Measurements from ENCODE around the gene RAD18.

Gene RAD18

DNA sequence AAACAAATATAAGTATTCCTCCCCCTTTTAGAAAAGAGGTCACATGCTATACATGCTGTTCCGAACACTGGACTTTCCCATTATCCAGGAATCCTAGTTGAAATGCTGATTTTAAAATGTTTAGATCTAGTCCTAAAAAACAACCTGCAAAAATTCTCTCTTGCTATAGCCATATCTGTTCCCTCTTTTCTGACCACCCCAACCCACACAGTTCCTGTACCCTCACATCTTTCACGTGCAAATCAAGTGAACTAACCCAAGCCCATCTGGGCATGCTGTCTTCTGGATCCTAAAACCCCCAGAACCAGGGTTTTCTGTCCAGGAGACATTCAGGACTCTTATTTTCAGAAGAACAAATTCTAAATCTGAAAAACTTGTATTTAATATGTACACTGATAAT, 67.4 kb downstream of the RAD18 start:
- DNase-seq, result no peak

DNA sequence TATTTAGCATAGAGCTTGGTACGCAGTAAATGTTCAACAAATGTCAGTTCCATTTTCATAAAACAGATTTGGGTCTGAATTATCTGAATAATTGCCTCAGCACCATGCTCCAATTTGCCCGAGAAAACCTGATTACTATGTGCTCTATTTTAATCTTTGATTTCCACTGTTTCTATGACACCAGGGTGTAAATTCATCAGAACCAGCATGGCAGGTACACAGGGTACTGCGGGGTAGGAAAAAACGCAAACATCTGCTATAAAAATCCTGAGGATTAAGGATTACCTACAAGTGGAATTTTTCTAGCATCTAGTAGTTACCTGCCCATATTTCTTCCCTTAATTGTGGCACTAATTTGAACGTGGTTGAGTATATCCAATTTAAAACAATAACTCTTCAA, 70.3 kb downstream of the RAD18 start:
- no peak for DNase-seq

DNA sequence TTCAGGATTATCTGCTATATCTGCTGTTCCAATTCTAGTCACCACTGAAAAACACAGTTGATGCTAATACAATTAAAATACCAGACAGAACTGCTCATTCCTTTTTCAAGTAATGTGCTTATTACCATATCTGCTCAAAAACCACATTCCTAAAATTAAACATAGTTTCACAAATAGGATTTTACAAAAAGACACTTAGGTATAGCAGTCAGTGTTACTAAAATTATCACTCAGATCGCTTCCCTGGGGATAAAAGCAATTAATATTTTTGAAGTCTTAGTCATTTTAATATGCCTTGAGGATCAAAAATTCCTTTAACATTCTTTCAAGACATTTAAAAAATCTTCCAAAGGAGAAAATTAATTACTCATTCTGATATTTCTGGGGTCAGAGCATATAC, 71.5 kb downstream of the RAD18 start:
- DNase-seq, result no peak

DNA sequence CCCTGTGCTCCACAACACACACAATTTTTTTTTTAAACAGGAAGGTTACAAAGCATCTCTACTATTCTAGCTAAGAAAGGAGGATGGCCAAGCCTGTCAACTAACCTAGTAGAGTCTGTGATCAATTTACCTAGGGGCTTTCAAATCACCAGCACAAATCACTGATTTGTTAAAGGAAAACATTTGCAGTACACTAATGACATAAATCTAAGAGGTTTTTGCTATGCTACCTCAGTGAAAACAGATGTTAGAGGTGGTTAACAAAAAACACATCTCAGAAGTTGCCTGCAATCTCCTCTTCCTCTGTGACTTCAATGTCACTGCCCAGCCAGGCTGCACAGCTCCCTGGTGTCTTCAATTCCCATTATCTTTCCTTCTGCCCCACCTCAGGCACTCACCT, 72.0 kb downstream of the RAD18 start:
- no peak for DNase-seq

DNA sequence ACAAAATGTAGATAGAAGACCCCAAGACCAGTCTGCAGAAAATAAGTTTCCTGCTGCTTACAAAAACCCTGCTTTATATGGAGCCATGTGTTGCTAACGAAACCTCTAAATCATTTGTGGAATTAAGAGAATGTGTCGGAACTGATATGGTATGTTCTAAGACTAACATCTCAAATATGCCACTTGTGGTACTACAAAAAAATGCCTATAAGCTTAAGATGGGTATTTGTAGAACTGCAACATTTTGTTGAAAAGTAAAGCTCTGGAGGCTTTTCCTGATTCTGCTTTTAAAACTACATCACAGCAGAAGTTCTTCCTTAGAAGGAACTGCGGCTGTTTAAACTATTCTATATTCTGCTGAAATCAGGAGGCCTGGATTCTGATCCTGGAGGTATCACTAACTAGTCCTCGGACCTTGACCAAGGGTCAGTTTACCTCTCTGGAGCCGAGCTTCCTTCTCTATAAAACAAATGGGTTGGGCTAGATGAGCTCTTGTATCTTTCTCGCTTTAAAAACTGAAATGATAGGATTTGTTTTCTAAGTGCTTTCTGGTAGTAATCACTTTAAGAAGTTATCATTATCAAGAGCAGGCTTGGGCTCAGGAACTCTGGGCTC, 74.9 kb downstream of the RAD18 start:
- no peak for DNase-seq

DNA sequence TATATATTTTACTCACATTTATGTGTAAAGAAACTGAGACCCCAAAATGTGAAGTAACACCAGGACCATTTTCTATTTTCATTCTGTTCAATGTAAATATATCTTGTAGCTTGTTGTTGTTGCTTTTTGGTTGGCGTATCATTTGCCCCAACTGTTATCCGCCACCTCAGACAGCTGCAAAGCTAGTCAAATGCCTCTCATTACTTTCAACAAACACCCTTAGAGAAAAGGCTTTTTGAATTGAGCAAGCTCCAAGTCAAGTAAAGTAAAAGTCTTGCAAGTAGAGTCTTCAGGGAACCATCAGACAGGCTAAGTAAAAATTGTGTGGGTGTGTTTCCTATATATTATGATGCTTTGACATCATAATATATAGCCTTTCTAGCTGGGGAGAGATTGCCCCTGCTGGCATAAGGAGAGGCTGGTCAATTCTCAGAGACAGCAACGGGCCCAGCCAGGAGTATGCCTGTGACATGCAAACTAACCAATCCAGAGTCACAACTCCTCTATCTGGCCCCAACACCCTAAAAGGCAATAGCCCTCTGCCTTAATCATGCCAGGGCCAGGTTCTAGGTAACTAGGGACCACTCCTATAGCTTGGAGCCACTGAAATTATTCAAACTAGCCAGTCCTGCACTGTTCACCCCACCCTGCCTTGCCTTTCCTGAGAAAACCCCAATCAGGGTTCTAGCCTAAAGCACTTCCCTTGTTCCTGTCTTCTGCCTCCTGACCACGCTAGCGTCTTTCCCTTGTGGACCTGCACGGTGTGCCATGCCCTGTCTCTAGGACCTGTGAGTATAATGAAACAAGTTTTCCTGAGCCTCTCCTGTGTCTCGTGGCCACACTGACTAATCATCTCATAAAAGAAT, 75.6 kb downstream of the RAD18 start:
- DNase-seq, result no peak

DNA sequence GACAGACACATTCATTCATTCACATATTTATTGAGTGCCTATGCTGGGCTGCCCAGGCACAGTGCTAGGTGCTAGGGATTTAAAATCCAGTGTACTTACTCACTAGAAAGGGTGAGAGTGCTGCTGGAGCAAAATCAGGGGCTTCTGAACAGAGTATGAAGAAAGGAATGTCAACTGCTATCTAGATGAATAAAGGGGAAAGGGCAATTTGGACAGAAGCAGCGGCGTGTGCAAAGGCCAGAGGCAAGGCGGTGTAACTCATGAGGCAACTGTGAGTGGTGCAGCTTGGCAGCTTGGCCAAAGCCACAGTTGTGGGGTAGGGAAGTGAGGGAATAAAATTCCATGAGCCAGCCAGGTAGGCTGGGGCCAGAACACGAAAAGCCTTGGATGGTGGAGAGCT, 76.7 kb downstream of the RAD18 start:
- no peak for DNase-seq

DNA sequence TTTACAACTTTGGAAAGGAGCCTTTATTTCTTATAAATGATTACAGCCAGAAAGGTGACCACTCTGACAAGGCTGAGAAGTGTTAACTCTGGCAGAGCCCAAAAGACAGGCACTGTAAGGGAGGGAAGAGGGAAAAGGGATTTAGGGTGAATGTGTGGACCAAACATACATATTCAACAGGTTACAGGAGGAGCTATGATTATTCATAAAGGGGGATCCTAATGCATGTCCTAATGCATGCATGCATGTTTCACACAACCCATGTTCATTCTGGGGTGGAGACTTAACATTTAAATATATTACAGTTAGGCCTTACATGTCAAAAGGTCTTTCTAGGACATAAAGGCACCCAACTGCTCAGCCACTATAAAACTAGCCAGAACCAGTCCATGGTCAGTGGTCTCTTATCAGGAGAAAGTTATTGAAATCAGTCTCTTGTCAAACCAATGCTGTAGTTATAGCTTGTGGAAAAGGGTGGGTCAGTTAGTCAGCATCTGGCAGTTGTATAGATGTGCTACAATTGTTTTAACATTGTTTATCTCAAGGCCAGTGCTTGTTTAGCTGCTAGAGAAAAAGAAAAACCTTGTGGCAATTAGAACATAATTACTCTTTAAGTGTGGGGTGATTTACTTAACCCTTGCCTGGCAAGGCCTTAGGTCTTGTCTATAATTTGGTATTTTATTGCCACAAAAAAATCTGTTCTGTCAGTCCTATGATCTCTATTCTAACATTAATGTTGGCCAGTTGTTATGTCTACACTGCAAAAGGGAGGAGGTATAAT, 77.5 kb downstream of the RAD18 start:
- no peak for DNase-seq

DNA sequence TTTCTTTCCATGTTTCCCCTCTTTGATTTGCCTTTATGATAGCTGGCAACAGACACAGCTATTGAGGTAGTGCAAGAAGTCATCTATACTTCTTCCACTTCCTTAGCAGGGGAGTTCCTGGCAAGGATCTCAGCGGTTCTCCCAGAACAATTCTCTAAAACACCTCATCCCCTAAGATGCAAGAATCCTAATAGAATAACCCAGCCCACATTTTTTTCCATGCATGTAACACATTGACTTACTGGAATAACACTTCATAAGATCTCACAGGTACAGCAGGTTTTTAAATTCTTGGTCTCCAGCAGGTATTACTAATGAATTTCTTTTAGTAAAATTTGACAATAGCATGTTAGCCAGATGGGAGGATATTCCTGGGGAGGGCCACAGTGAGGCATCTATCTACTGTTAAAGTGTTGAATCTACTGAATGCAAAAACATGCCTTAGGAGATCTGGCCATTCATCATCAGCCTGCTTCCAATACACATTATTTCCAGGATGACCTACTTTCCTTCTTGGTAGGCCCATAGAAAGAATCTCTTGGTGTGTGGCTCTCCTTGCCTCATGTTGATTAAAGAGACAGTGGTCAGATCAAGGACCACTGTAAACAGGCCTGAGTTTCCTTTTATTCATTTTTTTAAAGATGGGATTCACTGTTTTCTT, 78.5 kb downstream of the RAD18 start:
- DNase-seq, result no peak

DNA sequence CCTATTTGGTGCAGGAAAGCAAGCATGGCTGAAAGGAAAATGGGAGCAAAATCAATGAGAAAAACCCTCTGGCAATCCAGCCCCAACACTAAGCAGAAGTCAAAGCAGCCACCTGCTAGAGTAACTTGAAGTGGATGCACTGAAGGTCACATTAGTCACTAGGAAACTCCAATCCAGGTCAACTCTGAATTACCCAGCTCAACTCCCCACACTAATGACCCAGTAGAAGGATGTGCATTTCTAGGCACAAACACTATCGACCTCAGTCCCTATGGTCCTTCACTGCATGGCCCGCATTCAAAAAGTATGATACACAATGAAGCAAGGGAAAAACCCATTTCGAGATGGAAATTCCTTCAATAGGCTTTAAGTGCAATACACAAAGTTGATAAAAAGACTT, 80.6 kb downstream of the RAD18 start:
- no peak for DNase-seq

DNA sequence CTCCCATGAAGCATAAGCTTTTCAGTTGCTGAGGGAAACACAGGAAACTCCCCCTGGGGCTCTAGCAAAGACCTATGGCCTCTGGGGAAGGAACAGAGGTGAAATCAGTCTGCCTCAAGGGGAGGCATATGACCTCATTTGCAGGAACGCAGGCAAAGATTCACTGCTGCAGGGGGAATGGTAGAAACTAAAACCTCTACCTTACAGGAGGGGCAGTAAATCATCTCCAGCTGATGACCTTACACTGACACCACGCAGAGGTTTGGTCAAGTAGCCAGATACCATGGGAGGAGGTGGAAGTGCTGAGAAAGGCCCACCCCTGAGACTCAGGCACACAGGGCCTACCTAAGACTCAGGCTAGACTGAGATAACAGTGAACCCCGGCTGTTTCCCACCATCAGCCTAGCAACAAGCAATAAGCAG, 81.1 kb downstream of the RAD18 start:
- DNase-seq, result no peak

DNA sequence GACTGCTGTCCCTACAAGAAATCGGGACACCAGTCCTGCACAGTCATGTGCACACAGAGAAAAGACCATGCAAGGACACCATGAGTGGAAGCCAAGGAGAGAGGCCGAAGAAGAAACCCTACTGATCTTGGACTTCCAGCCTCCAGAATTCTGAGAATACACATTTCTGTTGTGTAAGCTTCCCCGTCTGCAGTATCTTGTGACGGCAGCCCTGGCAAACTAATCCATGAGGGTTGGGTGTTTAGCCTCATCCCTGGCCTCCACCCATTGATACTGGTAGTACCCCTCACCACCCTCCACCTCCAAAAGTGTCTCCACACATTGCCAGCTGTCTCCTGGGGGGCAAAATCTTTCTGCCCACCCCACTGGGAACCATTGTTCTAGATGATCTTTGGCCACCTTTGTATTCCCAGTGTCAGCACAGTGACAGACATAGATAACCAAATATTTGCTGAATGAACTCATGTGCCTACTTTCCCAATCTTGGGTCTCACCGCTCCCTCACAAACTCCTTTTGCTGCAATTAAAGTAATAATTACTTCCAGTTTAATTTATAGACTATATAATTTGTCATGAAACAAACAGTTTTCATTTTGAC, 83.8 kb downstream of the RAD18 start:
- DNase-seq, result no peak

DNA sequence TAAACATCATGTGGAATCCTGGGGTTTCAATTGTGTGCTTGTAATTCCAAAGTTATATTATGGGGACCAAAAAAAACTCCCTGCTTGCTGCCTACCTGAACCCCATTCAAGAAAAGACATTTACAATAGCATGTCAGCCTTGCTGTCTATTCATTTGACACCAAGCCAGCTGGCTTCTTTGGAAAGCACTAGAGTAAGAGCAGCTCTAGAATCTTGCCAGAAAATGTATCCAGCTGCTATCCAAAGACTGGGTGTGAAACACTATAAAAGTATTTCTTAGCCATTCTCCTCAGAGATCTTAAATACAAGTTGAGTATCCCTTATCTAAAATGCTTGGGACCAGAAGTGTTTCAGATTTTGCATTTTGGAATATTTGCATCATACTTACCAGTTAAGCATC, 87.4 kb downstream of the RAD18 start:
- DNase-seq, result no peak

DNA sequence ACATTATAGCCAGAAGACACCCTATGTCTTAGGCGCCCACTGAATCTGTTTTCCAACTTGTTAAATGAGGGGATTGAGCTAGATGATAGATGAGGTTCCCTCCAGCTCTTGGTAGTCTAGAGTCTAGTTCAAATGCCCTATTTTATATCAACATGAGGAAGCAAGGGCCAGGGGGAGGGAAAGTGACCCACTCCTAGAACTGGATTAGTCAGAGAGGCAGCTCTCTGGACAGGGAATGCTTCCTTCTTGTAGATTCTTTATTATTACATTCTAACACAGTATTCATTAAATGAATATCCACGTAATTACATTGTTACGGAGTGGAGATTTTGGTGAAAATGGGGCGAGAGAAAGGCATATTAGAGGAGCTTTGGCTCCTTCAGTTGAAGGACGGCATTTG, 89.5 kb downstream of the RAD18 start:
- no peak for DNase-seq

DNA sequence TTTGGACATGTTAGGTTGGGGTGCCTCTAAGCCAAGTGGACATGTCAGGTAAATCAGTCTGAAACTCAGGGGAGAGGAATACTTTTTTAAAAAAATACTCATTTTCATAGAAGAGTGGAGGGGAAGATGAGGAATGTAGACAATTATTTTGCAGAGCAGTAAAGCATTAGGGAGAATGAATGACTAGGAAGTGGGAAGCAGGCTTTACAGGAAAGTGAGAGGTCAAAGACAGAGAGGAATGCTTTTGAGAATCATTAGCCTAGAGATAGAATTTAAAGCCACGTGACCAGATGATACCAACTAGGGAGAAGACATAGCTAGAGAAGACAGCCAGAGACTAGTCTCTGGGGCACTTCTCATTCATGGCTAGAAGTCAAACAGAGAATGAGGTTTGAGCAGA, 91.0 kb downstream of the RAD18 start:
- DNase-seq, result no peak

DNA sequence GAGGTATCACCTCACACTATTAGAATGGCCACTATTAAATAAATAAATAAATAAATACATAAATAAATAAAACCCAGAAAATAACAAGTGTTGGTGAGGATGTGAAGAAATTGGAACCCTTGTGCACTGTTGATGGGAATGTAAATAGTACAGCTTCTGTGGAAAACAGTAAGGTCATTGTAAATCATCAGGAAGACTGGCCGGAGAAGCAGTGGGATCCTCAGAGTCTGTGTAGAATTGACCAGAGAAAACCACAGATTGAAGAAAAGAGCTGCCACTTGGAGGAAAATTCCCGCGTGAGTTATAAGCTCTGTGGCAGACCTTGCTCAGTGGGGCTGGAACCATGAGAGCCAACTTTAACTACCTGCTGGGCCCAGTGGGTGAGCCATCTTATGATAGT, 92.0 kb downstream of the RAD18 start:
- DNase-seq, result no peak

DNA sequence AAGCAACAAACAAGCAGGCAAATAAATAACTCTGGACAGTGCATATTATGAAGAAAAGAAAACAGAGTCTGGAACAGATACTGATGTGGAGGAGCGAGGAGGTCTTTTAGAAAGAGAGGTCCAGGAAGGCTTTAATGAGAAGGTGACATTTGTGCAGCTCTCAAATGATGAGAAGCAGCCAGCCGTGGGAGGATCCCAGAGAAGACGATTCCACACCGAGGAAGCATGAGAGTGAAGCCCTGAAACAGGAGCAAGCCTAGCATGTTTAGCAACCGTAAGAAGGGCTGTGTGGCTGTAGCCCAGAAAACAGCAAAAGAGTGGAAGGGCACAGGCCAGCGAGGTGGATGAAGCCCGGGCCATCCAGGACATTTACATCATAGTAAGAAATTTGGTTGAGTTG, 93.1 kb downstream of the RAD18 start:
- no peak for DNase-seq

DNA sequence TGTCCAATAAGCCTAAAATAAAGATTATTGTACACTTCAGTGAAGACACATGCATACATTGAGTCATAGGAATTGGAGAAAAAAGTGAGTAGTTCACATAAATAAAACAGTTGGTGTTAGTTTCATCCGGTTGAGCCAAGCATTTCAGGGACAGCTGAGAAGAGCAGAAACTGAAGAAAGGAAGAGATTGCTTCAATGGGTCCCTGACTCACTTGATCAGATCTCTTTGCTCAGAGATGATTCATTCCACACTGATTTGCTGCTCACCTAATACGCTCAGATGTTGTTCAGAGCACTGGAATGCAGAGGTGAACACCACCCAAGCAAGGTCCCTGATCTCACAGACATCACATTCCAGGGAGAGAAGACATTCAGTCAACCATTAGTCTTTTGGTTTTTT, 93.7 kb downstream of the RAD18 start:
- DNase-seq, result no peak

DNA sequence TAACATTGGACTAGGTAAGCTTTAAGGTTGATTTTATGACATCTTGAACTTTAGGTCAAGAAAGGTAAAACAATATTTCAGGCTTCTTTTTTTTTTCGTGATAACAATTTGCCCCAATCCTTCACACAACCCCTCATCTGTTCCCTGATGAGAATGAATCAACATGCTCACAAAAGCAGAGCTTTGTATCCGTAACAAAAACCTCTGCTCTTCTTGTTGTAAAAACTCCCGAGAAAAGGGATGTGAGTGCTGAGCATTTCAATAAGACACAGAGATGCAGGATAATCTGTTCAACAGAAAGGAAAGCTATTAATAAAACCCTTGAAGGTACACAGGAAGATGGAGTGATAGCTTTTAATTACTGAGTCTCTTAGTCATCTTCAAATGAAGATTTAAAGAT, 94.3 kb downstream of the RAD18 start:
- no peak for DNase-seq

DNA sequence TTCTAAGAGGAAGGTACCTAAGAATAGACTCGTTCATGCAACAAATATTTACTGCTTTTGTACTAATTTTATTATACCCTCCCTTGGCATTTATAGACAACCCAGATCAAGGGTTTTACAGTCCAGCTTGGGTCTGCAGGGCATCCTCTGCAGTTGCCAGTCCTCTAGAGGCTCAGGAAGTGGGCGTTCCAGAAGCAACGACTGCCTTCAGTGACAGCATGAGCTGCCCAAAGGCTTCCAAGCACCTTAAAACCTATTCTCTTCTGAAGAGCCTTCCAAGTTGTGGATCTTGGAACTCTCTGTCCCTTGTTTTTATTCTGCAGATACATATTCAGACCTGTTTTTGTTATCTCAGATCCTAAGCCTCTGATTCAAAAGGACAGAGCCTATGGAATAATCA, 95.6 kb downstream of the RAD18 start:
- no peak for DNase-seq

DNA sequence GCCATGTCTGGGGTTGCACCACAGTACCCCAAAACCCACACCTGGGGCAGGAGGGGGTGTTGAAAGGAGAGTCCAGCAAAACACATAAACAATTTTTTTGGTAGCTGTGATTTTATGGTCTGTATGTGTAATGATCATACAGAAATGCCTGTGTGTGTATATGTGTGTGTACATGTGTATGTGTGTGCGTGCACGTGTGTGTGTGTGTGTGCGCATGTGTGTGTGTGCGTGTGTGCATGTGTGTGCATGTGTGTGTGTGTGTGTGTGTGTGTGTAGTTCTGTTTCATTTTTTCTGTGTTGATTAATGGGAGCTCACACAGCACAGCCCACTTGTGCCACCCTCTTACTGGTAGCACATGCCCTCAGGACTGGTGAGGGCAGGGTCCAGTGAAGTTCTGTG, 97.6 kb downstream of the RAD18 start:
- DNase-seq, result no peak

DNA sequence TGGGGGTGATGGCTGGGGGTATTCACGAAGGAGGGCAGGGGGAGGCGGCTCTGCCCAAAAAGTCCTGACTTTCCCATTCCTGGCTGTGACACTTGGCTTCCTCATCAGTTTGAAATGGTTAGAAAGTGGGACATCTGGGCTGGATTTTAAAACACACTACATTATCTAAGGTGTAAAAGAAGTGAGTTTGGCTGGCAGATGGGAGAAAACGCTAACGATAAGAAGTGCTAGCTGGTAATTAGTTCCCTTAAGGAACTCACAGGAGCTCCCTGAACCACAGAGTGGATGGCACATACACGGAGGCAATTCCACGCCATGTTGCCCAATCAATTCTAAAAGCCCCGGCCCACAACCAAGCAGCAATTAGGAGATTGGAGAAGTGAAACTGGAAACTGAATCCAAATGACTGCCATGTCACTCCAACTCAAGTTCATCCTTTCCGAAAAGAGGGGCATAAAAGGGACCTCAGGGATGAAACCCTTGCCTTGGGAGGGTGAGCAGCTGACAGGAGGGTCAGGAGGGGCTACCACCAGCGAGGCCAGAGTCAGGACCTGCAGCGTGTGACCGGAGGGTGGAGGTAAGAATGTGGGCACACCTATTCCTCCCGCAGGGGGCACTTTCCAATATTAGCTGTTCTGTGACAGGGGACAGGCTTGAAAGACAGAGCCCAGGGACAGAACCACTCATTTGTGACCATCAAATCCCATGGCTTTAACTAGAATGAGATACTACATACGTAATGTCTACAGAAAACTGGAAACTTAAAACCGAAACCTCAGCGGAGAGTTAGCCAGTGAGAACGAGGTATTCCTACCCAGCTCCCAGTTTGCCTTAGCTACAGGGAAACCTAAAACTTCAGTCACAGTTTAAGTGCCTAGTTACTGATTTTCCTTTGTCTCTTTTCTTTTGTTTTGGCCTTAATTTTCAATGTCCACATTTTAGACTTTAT, 98.6 kb downstream of the RAD18 start:
- no peak for DNase-seq

All from NCI-H146 (cell line).